Fibroblast of peridontal ligament (primary cell): ENCODE results near the gene CHIA.
A peak's percentile ranks its signal among the peaks of the same experiment; 100 is the strongest.

Experiments used
- DNase-seq: peaks from one replicate; pipeline ENCODE4 v3.0.0-alpha.2; 2010; ENCODE audit errors: extremely low read depth

Gene CHIA

GRCh38 chr1:111364690-111365089, 74.0 kb downstream of the CHIA start:
- peak; percentile 16 for DNase-seq

DNA sequence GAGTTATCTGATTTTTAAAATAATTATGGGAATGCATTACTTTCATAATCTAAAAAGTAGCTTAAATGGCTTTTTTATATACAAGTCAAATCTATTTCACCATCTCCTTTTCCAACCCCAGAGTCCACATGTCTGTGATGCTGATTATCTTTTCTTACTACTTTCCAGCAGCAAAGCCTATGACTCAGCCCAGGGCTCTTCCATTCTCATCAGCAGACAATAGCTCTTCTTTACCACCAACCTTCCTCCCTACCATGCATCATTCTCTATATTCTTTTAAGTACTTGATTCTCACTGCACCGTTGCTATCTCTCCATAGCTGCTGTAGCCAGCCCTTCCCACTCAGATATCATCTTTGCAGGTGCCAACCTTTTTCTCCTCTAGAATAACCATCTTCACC, 75.6 kb downstream of the CHIA start:
- peak; percentile 48 for DNase-seq

DNA sequence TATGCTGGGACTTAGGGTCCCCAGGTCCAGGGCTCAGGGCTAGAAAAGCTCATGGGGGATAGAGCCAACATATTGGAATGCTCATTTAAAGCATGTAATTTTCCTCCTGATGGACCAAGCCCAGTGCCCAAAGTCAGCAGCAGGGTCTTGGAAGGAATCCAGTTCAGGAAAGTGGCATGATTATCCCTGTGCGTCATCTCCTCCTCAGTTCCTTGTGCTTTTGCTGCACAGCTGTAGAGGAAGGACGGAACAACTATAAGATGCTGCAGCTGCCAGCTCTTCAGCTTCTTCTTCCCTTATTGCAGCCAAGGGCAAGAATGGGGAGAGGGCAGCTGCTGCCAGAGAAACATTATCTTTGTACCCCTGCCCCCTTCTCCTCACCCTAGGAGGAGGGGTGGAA, 78.5 kb downstream of the CHIA start:
- no peak for DNase-seq

DNA sequence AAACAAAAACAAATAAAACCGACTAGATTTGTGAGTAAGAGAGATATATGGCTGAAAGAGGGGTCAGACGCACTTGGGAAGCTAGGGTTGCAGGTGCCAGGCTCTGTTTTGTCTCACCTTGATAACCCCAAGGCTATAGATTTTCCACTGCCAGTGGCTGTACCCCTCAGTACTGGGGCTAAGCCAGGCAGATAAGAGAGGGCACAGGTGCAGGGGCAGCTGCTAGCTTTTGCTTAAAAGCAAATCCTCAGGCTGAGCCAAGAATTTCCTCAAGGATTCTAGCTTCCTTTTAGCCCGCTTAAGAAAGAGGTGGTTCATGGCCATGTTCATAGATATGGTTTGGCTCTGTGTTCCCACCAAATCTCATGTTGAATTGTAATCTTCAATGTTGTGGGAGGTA, 79.0 kb downstream of the CHIA start:
- DNase-seq: no peak
